ENCODE data around the gene CARMIL3.
A peak's percentile ranks its signal among the peaks of the same experiment; 100 is the strongest.

The CARMIL3 gene

GRCh38 chr14:24074625-24075484 is 23.0 kb downstream of the CARMIL3 start:
- TF ChIP-seq CTCF (IDR thresholded peaks at IDR 0.05; ENCODE audit: insufficient read depth, low read depth, low read length, missing control alignments), result no peak
- no peak overlapping the region for H3K4me3 ChIP-seq (ENCODE audit: low read depth, low read length)
- DNase-seq (ENCODE audit: low read depth), result no peak

GRCh38 chr14:24075485-24076301 is 23.9 kb downstream of the CARMIL3 start:
- no peak overlapping the region for H3K4me3 ChIP-seq (ENCODE audit: low read depth, low read length)
- no peak for TF ChIP-seq CTCF (IDR thresholded peaks at IDR 0.05; ENCODE audit: insufficient read depth, low read depth, low read length, missing control alignments)
- DNase-seq (ENCODE audit: low read depth), result peak; percentile 59

- DNase-seq (ENCODE audit: low read depth), result no peak
- TF ChIP-seq CTCF (IDR thresholded peaks at IDR 0.05; ENCODE audit: insufficient read depth, low read depth, low read length, missing control alignments), result no peak
- no peak overlapping the region for H3K4me3 ChIP-seq (ENCODE audit: low read depth, low read length)
Measured at GRCh38 chr14:24076302-24076601, 24.4 kb downstream of the CARMIL3 start.

- no peak for TF ChIP-seq CTCF (IDR thresholded peaks at IDR 0.05; ENCODE audit: insufficient read depth, low read depth, low read length, missing control alignments)
- DNase-seq (ENCODE audit: low read depth), result no peak
- H3K4me3 ChIP-seq (ENCODE audit: low read depth, low read length), result no peak overlapping the region
Measured at GRCh38 chr14:24077086-24077485, 25.3 kb downstream of the CARMIL3 start.

GRCh38 chr14:24078146-24078545 is 26.3 kb downstream of the CARMIL3 start:
- DNase-seq (ENCODE audit: low read depth), result no peak
- no peak for TF ChIP-seq CTCF (IDR thresholded peaks at IDR 0.05; ENCODE audit: insufficient read depth, low read depth, low read length, missing control alignments)
- no peak overlapping the region for H3K4me3 ChIP-seq (ENCODE audit: low read depth, low read length)

- TF ChIP-seq CTCF (IDR thresholded peaks at IDR 0.05; ENCODE audit: insufficient read depth, low read depth, low read length, missing control alignments), result no peak
- H3K4me3 ChIP-seq (ENCODE audit: low read depth, low read length), result no peak overlapping the region
- DNase-seq (ENCODE audit: low read depth), result no peak
Measured at GRCh38 chr14:24079491-24080141, 27.8 kb downstream of the CARMIL3 start.

Measured in GM12865 (cell line).